Mesenchymal stem cell (in vitro differentiated cells and primary cell): Measurements from ENCODE around the gene FAAH.

Experiments
- DNase-seq: peaks from one replicate; pipeline ENCODE4 v3.0.0-alpha.2; 2013
- H2AFZ ChIP-seq: one replicate; pipeline ENCODE4 v1.6.1; 2013; ENCODE audit warnings: low read depth, mild to moderate bottlenecking, control low read depth, inconsistent platforms, low read length, moderate library complexity
- H2AK5ac ChIP-seq: 2 replicates; pipeline ENCODE4 v1.6.1; 2013; ENCODE audit warnings: low read length, moderate library complexity, mild to moderate bottlenecking, inconsistent platforms; ENCODE audit not compliant: severe bottlenecking
- H2BK120ac ChIP-seq: one replicate; pipeline ENCODE4 v1.6.1; 2013; ENCODE audit warnings: low read depth, mild to moderate bottlenecking, inconsistent platforms, low read length, moderate library complexity
- H2BK12ac ChIP-seq, 2 experiments: one replicate each; pipeline ENCODE4 v1.6.1; 2013; ENCODE audit warnings: inconsistent platforms in 2 of 2, low read length in 2 of 2, mild to moderate bottlenecking in 2 of 2, moderate library complexity in 2 of 2, control low read depth in 1 of 2
- H2BK15ac ChIP-seq: one replicate; pipeline ENCODE4 v1.6.1; 2013; ENCODE audit warnings: mild to moderate bottlenecking, low read depth, inconsistent platforms; ENCODE audit not compliant: poor library complexity, severe bottlenecking
- H2BK5ac ChIP-seq: 2 replicates; pipeline ENCODE4 v1.6.1; 2013; ENCODE audit warnings: low read depth, mild to moderate bottlenecking, low read length, control low read depth, inconsistent platforms; ENCODE audit not compliant: poor library complexity, severe bottlenecking
- H3K14ac ChIP-seq, 2 experiments: one replicate each; pipeline ENCODE4 v1.6.1; 2013; ENCODE audit warnings: inconsistent platforms in 2 of 2, low read length in 2 of 2, control low read depth in 1 of 2, mild to moderate bottlenecking in 1 of 2, moderate library complexity in 1 of 2
- H3K18ac ChIP-seq, 2 experiments: one replicate each; pipeline ENCODE4 v1.6.1; 2013; ENCODE audit warnings: inconsistent platforms in 2 of 2, low read length in 2 of 2, control low read depth in 1 of 2, low read depth in 1 of 2, mild to moderate bottlenecking in 1 of 2
- H3K23ac ChIP-seq, 2 experiments: one replicate each; pipeline ENCODE4 v1.6.1; 2013; ENCODE audit warnings: inconsistent platforms in 2 of 2, low read length in 2 of 2, mild to moderate bottlenecking in 2 of 2, moderate library complexity in 2 of 2, control low read depth in 1 of 2
- H3K27ac ChIP-seq: 2 replicates; pipeline ENCODE4 v1.5.1; 2013; ENCODE audit warnings: mild to moderate bottlenecking, moderate library complexity, low read length, control low read depth, inconsistent platforms; ENCODE audit not compliant: poor library complexity, severe bottlenecking
- H3K27me3 ChIP-seq, 2 experiments: 2 replicates each; pipeline versions ENCODE4 v1.6.1 to v1.7.0; 2013; ENCODE audit warnings: low read length in 2 of 2, mild to moderate bottlenecking in 2 of 2, moderate library complexity in 2 of 2, control low read depth in 1 of 2, inconsistent platforms in 1 of 2; ENCODE audit not compliant: control insufficient read depth in 1 of 2, insufficient read depth in 1 of 2
- H3K36me3 ChIP-seq, 2 experiments: 2 replicates each; pipeline versions ENCODE4 v1.6.1 to v1.7.0; 2013; ENCODE audit warnings: low read length in 2 of 2, control low read depth in 1 of 2, inconsistent platforms in 1 of 2, low read depth in 1 of 2, mild to moderate bottlenecking in 1 of 2; ENCODE audit not compliant: insufficient read depth in 2 of 2, control insufficient read depth in 1 of 2
- H3K4ac ChIP-seq, 2 experiments: one replicate each; pipeline ENCODE4 v1.6.1; 2013; ENCODE audit warnings: inconsistent platforms in 2 of 2, low read length in 2 of 2, mild to moderate bottlenecking in 2 of 2, moderate library complexity in 2 of 2, control low read depth in 1 of 2, low read depth in 1 of 2
- H3K4me1 ChIP-seq: 2 replicates; pipeline ENCODE4 v1.6.1; 2013; ENCODE audit warnings: low read depth, low read length, control low read depth; ENCODE audit not compliant: control insufficient read depth, insufficient read depth
- H3K4me2 ChIP-seq: 2 replicates; pipeline ENCODE4 v1.6.1; 2013; ENCODE audit warnings: low read length, mild to moderate bottlenecking, inconsistent platforms; ENCODE audit not compliant: poor library complexity, severe bottlenecking
- H3K4me3 ChIP-seq, 2 experiments: 2 replicates each; pipeline versions ENCODE4 v1.5.1 to v1.7.0; 2013; ENCODE audit warnings: low read length in 2 of 2, mild to moderate bottlenecking in 2 of 2, control low read depth in 1 of 2, low read depth in 1 of 2; ENCODE audit not compliant: insufficient read depth in 1 of 2
- H3K79me1 ChIP-seq: replicated peaks from 2 replicates; pipeline ENCODE4 v1.6.1; 2013; ENCODE audit warnings: mild to moderate bottlenecking, control low read depth, low read length, inconsistent platforms; ENCODE audit not compliant: poor library complexity, severe bottlenecking
- H3K9ac ChIP-seq: 2 replicates; pipeline ENCODE4 v1.7.0; 2013; ENCODE audit warnings: mild to moderate bottlenecking, low read length, moderate library complexity
- H3K9me3 ChIP-seq: 2 replicates; pipeline ENCODE4 v1.7.0; 2013; ENCODE audit warnings: mild to moderate bottlenecking, low read length; ENCODE audit not compliant: control insufficient read depth
- H4K8ac ChIP-seq: one replicate; pipeline ENCODE4 v1.6.1; 2013; ENCODE audit warnings: inconsistent platforms, mild to moderate bottlenecking, low read length, moderate library complexity
- H4K91ac ChIP-seq: one replicate; pipeline ENCODE4 v1.6.1; 2013; ENCODE audit warnings: mild to moderate bottlenecking, low read length, inconsistent platforms
- WGBS: methylation state at CpG from one replicate; pipeline ENCODE4 v1.1.7; 2013; ENCODE audit warnings: mixed read lengths; 5-methylcytosine and 5-hydroxymethylcytosine counted together

FAAH gene

GRCh38 chr1:46425726-46426125, 31.6 kb downstream of the FAAH start:
- Histone ChIP-seq H2BK120ac (no peak overlapping the region), H3K79me1 (no peaks in the 10 kb centered on the region), H3K14ac (no peak overlapping the region), H3K18ac (no peak overlapping the region), H3K9me3 (no peaks in the 10 kb centered on the region), H3K23ac (no peak overlapping the region), H3K36me3 (no peaks in the 10 kb centered on the region), H2BK12ac (no peak overlapping the region), H3K4ac (no peak overlapping the region), H2AFZ (no peak overlapping the region), H3K4me1 (no peaks in the 10 kb centered on the region), H3K4me3 (no peak overlapping the region), H3K4me2 (no peak overlapping the region), H3K9ac (no peak overlapping the region), H2AK5ac (no peak overlapping the region), H3K27ac (no peak overlapping the region), H3K27me3 (peaks cover 49 to 81% of the 10 kb centered on the region in 2 experiments), H2BK15ac (no peak overlapping the region), H4K8ac (no peak overlapping the region), H2BK5ac (no peak overlapping the region), H4K91ac (no peak overlapping the region)
- 63% methylated on average over 4 of the region's 4 CpGs for WGBS
- no peak for DNase-seq

GRCh38 chr1:46427541-46427940, 33.4 kb downstream of the FAAH start:
- Histone ChIP-seq H3K4me1 (no peaks in the 10 kb centered on the region), H3K9ac (no peak overlapping the region), H3K4me2 (no peak overlapping the region), H3K4ac (no peak overlapping the region), H3K4me3 (no peak overlapping the region), H3K23ac (no peak overlapping the region), H3K36me3 (no peaks in the 10 kb centered on the region), H2BK15ac (no peak overlapping the region), H2AFZ (no peak overlapping the region), H2BK120ac (no peak overlapping the region), H3K27me3 (peaks cover 47 to 81% of the 10 kb centered on the region in 2 experiments), H2BK12ac (no peak overlapping the region), H3K9me3 (no peaks in the 10 kb centered on the region), H4K91ac (no peak overlapping the region), H4K8ac (no peak overlapping the region), H3K14ac (no peak overlapping the region), H3K18ac (no peak overlapping the region), H3K79me1 (no peaks in the 10 kb centered on the region), H2BK5ac (no peak overlapping the region), H2AK5ac (no peak overlapping the region), H3K27ac (no peak overlapping the region)
- no CpG with 5 or more reads among the region's 2 CpGs for WGBS
- no peak for DNase-seq

GRCh38 chr1:46429436-46429835, 35.3 kb downstream of the FAAH start:
- Histone ChIP-seq H3K18ac (no peak overlapping the region), H3K36me3 (no peaks in the 10 kb centered on the region), H4K91ac (no peak overlapping the region), H3K27me3 (peaks cover 43 to 79% of the 10 kb centered on the region in 2 experiments), H2BK120ac (no peak overlapping the region), H3K9ac (no peak overlapping the region), H3K23ac (no peak overlapping the region), H3K4me3 (no peak overlapping the region), H2AK5ac (no peak overlapping the region), H2BK12ac (no peak overlapping the region), H3K27ac (no peak overlapping the region), H3K4me1 (no peaks in the 10 kb centered on the region), H2BK5ac (no peak overlapping the region), H2AFZ (no peak overlapping the region), H2BK15ac (no peak overlapping the region), H3K14ac (no peak overlapping the region), H3K4me2 (no peak overlapping the region), H3K79me1 (no peaks in the 10 kb centered on the region), H4K8ac (no peak overlapping the region), H3K9me3 (no peaks in the 10 kb centered on the region), H3K4ac (no peak overlapping the region)
- no peak for DNase-seq
- 75% methylated on average over 1 of the region's 1 CpG for WGBS

DNA sequence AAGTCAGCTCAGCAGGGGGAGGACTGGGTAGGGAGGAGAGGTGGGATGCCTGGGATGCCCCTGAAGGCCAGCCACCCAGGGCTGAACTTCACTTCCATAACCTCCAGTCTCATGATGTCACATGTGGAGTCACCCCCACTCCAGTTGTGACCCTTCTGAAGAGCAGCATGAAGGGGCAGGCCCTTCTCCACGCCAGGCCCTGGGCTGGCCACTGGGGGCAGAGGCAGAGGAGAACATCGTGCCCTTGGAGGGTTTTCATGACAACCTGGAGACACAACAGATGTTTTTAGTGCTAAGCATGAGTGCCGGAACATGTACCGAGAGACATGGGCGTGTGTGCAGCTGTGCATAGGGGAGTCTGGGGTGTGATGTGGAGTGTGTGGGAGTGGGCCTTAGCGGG, 37.6 kb downstream of the FAAH start:
- Histone ChIP-seq H2AK5ac (no peak overlapping the region), H2BK120ac (no peak overlapping the region), H2BK12ac (no peak overlapping the region)

More for the DNA sequence above, 37.6 kb downstream of the FAAH start:
- H2BK15ac ChIP-seq = no peak overlapping the region
- no peak for DNase-seq
- H2AFZ ChIP-seq = no peak overlapping the region
- H3K4me2 ChIP-seq = no peak overlapping the region
- H3K27me3 ChIP-seq = peaks cover 44 to 82% of the 10 kb centered on the region in 2 experiments
- no peaks in the 10 kb centered on the region for H3K36me3 ChIP-seq
- H3K9me3 ChIP-seq = no peaks in the 10 kb centered on the region
- H3K9ac ChIP-seq = no peak overlapping the region
- no peak overlapping the region for H3K4ac ChIP-seq
- H3K14ac ChIP-seq = peak overlapping the region in 1 of 2 experiments; percentile 29
- no peak overlapping the region for H3K23ac ChIP-seq
- no peaks in the 10 kb centered on the region for H3K79me1 ChIP-seq
- WGBS = 80% methylated on average over 6 of the region's 6 CpGs
- H3K27ac ChIP-seq = no peak overlapping the region
- H2BK5ac ChIP-seq = no peak overlapping the region
- no peaks in the 10 kb centered on the region for H3K4me1 ChIP-seq
- no peak overlapping the region for H3K4me3 ChIP-seq
- H4K8ac ChIP-seq = no peak overlapping the region
- H4K91ac ChIP-seq = no peak overlapping the region
- no peak overlapping the region for H3K18ac ChIP-seq
